ENCODE data around the gene CDC37. TPM values are rescaled to one million over a fixed set of nuclear protein-coding genes. Genes with fewer than 3 reads are reported as not detected.
A peak's percentile ranks its signal among the peaks of the same experiment; 100 is the strongest.
"Not testable (repeated sequence)": the region's sequence is repeated elsewhere in the genome, so short reads cannot be mapped to it uniquely, and the experiment has no call there.

Gene CDC37
- total RNA-seq, 1 donor from 2014 or later = 370 TPM

- DNase-seq = peak; percentile 39
These were observed 16.5 kb upstream of the CDC37 start for GRCh38 chr19:10419646-10420443.

- DNase-seq = no peak
These were observed 15.9 kb upstream of the CDC37 start for GRCh38 chr19:10419200-10419645.

- no peak for DNase-seq
These were observed 15.3 kb upstream of the CDC37 start for GRCh38 chr19:10418485-10419199.

- DNase-seq = no peak
These were observed 14.8 kb upstream of the CDC37 start for GRCh38 chr19:10418235-10418484.

- no peak for DNase-seq
These were observed 14.3 kb upstream of the CDC37 start for GRCh38 chr19:10417541-10418234.

- DNase-seq = peak; percentile 87
These were observed 13.3 kb upstream of the CDC37 start for GRCh38 chr19:10416380-10417257.

- DNase-seq = no peak
These were observed 12.7 kb upstream of the CDC37 start for GRCh38 chr19:10416083-10416379.

DNA sequence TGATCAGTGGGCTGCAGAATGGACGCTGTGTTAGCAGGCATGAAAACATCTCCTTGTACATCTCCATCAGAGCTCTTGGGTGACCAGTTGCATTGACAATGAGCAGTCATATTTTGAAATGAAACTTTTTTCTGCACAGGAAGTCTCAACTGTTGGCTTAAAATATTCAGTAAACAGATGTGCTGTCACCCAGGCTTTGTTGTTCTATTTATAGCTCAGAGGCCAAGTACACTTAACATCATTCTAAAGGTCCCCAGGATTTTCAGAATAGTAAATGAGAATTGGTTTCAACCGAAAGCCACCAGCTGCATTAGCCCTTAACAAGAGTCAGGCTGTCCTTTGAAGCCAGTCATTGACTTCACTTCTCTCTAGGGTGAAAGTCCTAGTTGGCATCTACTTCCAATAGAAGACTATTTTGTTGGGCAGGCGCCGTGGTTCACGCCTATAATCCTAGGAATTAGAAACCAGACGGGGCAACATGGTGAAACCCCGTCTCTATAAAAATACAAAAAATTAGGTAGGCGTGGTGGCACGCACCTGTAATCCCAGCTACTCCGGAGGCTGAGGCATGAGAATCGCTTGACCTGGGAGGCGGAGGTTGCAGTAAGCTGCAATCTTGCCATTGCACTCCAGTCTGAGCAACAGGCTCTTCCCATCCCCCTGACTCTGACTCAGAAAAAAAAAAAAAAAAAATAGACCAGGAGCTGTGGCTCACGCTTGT, 9.1 kb upstream of the CDC37 start:
- no peak for DNase-seq

GRCh38 chr19:10411224-10411623, 7.9 kb upstream of the CDC37 start:
- not testable (repeated sequence) for DNase-seq

DNA sequence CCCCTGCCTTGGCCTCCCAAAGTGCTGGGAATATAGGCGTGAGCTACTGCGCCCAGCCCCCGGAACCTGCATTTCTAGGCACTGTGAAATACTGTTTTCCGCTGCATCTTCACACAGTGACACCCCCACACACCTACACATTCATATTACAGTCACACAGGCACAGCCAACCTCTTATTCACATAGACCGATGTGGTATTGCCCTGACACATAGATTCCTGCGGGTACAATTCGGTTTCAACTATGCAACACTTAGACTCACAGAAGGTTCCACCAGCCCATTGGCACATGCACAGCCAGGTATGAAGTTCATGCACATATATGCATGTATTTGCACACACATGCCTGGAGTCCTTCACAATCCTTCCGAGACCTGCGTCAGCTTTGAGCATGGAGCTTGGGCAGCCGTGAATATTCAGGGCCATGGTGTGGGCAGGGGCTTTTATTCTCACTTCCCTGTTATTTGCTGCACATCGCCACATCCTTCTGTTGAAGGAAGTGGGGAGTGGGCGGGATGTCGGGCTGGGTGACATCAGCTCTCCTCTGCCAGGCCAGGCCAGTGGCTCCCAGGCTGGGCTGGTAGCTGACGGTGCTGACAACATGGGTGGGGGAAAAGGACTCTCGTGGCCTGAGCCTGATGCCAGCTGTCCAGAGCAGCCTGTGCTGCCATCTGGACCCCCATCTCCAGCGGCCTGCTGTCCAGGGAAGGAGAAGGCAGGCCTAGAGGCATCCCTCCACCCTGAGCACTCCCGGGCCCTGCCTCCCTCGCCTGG, 5.4 kb upstream of the CDC37 start:
- DNase-seq = no peak

- DNase-seq = no peak
These were observed 3.8 kb upstream of the CDC37 start for GRCh38 chr19:10407096-10407495.

- no peak for DNase-seq
These were observed 2.8 kb upstream of the CDC37 start for GRCh38 chr19:10406191-10406590.

GRCh38 chr19:10404888-10405820, 1.8 kb upstream of the CDC37 start:
- DNase-seq = no peak

- DNase-seq = peak; percentile 85
These were observed 802 bp downstream of the CDC37 start for GRCh38 chr19:10402441-10403038.

GRCh38 chr19:10399878-10400277, 3.5 kb downstream of the CDC37 start:
- DNase-seq = no peak

GRCh38 chr19:10399340-10399739, 4.0 kb downstream of the CDC37 start:
- DNase-seq = not testable (repeated sequence)

- DNase-seq = no peak
These were observed 4.5 kb downstream of the CDC37 start for GRCh38 chr19:10398819-10399218.

DNA sequence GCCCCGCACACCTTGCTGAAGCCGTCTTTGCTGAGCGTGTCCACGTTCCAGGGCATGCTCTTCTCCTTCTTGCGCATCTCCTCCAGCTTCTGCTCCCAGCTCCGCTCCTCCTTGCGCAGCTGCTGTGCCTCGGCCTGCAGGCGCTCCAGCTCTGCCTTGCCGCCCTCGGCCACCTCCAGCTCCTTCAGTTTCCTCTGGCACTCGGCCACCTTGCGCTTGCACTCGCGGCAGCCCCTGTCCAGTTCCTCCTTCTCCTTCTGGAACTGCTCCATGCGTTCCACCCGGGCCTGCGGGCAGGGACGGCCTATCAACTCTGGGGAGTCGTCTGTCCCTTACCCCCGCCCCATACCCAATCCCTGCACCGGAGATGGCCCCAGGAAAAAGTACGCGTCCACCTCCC, 7.4 kb downstream of the CDC37 start:
- DNase-seq = no peak

DNA sequence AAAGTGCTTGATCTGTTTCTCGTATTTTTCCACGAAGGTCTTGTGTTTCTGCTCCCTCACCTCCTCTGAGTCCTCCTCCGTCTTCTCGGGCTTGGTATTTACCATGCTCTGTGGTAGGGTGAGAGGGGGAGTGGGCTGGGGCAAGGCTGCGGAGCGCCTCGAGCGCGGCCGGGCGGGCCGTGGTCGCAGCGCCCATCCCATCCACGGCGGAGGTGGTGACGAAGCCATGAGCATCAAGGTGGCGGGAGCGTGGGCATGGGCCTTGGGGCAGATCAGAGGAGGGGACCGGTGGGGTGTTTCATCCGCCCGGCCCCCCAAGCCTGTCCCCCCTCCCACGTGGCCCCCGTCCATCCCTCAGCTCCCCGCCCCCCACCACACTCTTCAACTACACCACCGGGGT, 7.9 kb downstream of the CDC37 start:
- no peak for DNase-seq

DNA sequence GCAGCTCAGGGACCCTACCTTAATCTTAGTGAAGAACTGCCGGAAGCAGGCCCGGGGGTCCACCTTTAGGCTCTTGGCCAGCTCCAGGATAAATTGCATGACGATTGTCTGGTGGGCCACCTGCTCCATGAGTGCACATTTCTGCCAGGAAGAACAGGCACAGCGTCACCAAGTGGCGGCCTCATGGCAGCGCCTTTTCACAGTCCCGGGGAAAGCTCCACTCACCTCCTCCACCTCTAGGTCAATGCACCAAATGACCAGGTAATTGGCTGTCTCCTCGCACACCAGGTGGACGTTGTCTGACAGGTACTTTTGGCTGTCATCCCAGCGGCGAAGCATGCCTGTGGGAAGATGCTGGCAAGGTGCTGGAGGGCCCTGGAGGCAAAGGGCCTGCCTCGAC, 8.3 kb downstream of the CDC37 start:
- DNase-seq = no peak
